Natural killer cell (primary cell): ENCODE measurements around the gene QSER1. TPM values are rescaled to one million over a fixed set of nuclear protein-coding genes. Genes with fewer than 3 reads are reported as not detected.

Experiments used
- ATAC-seq, 3 donors: fragments of 150-1000 bp in 2 of 3; fragments of 200-7000 bp in 1 of 3; cut with Tn5 transposase; 1 replicate in 1 of 3; 2 replicates in 2 of 3; pipeline ENCODE4 v1.10.0; 2021; ENCODE audit warnings: mild to moderate bottlenecking in 2 of 3, moderate library complexity in 2 of 3
- DNase-seq, 2 donors: peaks; one replicate each; pipeline versions ENCODE4 v3.0.0 to v3.0.0-alpha.2; 2013 to 2021; ENCODE audit warnings: mixed read lengths in 1 of 2
- H3K27ac ChIP-seq: one replicate; pipeline ENCODE4 v1.5.1; 2013; ENCODE audit warnings: mild to moderate bottlenecking, low read length
- H3K27me3 ChIP-seq: one replicate; pipeline ENCODE4 v1.6.1; 2013; ENCODE audit warnings: low read length; ENCODE audit not compliant: control insufficient read depth, insufficient read depth
- H3K36me3 ChIP-seq: one replicate; pipeline ENCODE4 v1.6.1; 2013; ENCODE audit warnings: low read length; ENCODE audit not compliant: control insufficient read depth, insufficient read depth
- H3K4me1 ChIP-seq: one replicate; pipeline ENCODE4 v1.6.1; 2013; ENCODE audit warnings: low read length; ENCODE audit not compliant: control insufficient read depth, insufficient read depth
- H3K4me3 ChIP-seq: one replicate; pipeline ENCODE4 v1.5.1; 2013; ENCODE audit warnings: low read length
- H3K9me3 ChIP-seq: one replicate; pipeline ENCODE4 v1.6.1; 2013; ENCODE audit warnings: low read length; ENCODE audit not compliant: control insufficient read depth, insufficient read depth
- H3K27ac Mint-ChIP-seq, 2 donors: one replicate each; pipeline ENCODE4 v1.8.0; 2022; ENCODE audit warnings: mild to moderate bottlenecking in 2 of 2, mixed read lengths in 2 of 2, moderate library complexity in 1 of 2
- H3K27me3 Mint-ChIP-seq, 2 donors: one replicate each; pipeline ENCODE4 v1.8.0; 2022; ENCODE audit warnings: low read depth in 2 of 2, mixed read lengths in 2 of 2
- H3K36me3 Mint-ChIP-seq: one replicate; pipeline ENCODE4 v1.8.0; 2022; ENCODE audit warnings: mixed read lengths
- H3K4me1 Mint-ChIP-seq, 2 donors: one replicate each; pipeline ENCODE4 v1.8.0; 2022; ENCODE audit warnings: mixed read lengths in 2 of 2
- H3K4me3 Mint-ChIP-seq: one replicate; pipeline ENCODE4 v1.8.0; 2022; ENCODE audit warnings: mild to moderate bottlenecking, moderate library complexity, mixed read lengths
- H3K9me3 Mint-ChIP-seq, 2 donors: one replicate each; pipeline ENCODE4 v1.8.0; 2022; ENCODE audit warnings: mixed read lengths in 2 of 2
- WGBS: methylation state at CpG from one replicate; pipeline ENCODE4 v1.1.7; 2013; ENCODE audit warnings: missing lambda C conversion rate; ENCODE audit not compliant: insufficient coverage; 5-methylcytosine and 5-hydroxymethylcytosine counted together
- intact Hi-C: fragments of 100-400 bp; cut with micrococcal nuclease; formaldehyde crosslinking; loops from one replicate; pipeline ENCODE4 v1.14.2; 2022
- total RNA-seq, 4 donors: library from RNA; stranded (reverse); fragments of 120-200 nt in 1 of 4; gene quantifications; one replicate each; pipeline versions ENCODE4 v1.2.3 to v1.2.4, GENCODE V29; 2013 to 2022
- TF ChIP-seq, protein P1 (sequence below): fragments of 200-600 bp; IDR thresholded peaks from one replicate; pipeline ENCODE4 v1.8.0; 2022; ENCODE audit warnings: antibody characterized with exemption

Gene QSER1
- total RNA-seq, 3 donors from 2014 or later (not counting 1 experiment from before 2014, with no cell fraction given): 14.5 to 21.5 (median 17.8) TPM

DNA sequence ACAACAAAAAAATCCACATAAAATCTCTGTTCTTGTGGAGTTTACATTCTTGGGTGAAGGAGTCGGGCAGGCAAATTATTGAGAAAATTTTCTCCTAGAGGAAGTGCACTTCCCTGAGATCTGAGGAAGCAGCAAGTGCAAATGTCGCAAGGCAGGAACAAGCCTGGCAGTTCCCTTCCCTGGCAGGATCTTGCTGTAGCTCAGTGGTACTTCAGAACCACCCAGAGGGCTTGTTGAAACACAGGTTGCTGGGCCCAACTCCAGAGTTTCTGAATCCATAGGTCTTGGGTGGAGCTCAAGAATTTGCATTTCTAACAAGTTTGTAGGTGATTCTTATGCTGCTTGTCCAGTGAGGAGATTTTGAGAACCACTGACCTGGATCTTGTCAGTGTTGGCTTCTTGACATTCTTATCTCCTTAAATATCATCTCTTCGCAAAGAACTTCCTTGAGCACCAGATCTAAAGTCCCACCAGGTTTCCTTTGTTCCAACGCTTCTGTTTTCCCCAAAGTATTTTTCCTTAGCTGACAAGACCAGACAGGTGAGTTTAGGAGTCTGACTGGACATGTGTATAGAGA is 9.6 kb downstream of the QSER1 start:
- WGBS: 91% methylated on average over 4 of the region's 4 CpGs
- intact Hi-C loops: no loop called here
- DNase-seq: no peak
- ATAC-seq: no peak
- H3K27ac ChIP-seq: no peak overlapping the region
- H3K27me3 Mint-ChIP-seq: no peaks in the 10 kb centered on the region
- H3K36me3 Mint-ChIP-seq: no peaks in the 10 kb centered on the region
- H3K4me3 ChIP-seq: no peak overlapping the region
- TF ChIP-seq, protein P1, sequence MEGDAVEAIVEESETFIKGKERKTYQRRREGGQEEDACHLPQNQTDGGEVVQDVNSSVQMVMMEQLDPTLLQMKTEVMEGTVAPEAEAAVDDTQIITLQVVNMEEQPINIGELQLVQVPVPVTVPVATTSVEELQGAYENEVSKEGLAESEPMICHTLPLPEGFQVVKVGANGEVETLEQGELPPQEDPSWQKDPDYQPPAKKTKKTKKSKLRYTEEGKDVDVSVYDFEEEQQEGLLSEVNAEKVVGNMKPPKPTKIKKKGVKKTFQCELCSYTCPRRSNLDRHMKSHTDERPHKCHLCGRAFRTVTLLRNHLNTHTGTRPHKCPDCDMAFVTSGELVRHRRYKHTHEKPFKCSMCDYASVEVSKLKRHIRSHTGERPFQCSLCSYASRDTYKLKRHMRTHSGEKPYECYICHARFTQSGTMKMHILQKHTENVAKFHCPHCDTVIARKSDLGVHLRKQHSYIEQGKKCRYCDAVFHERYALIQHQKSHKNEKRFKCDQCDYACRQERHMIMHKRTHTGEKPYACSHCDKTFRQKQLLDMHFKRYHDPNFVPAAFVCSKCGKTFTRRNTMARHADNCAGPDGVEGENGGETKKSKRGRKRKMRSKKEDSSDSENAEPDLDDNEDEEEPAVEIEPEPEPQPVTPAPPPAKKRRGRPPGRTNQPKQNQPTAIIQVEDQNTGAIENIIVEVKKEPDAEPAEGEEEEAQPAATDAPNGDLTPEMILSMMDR: no peak
- no peaks in the 10 kb centered on the region for H3K36me3 ChIP-seq
- H3K4me1 ChIP-seq: no peaks in the 10 kb centered on the region
- no peaks in the 10 kb centered on the region for H3K27me3 ChIP-seq
- H3K9me3 Mint-ChIP-seq: no peaks in the 10 kb centered on the region
- H3K27ac Mint-ChIP-seq: no peak overlapping the region
- peaks cover 42% of the 10 kb centered on the region in 2 donors for H3K4me1 Mint-ChIP-seq
- H3K4me3 Mint-ChIP-seq: no peak overlapping the region
- no peaks in the 10 kb centered on the region for H3K9me3 ChIP-seq

DNA sequence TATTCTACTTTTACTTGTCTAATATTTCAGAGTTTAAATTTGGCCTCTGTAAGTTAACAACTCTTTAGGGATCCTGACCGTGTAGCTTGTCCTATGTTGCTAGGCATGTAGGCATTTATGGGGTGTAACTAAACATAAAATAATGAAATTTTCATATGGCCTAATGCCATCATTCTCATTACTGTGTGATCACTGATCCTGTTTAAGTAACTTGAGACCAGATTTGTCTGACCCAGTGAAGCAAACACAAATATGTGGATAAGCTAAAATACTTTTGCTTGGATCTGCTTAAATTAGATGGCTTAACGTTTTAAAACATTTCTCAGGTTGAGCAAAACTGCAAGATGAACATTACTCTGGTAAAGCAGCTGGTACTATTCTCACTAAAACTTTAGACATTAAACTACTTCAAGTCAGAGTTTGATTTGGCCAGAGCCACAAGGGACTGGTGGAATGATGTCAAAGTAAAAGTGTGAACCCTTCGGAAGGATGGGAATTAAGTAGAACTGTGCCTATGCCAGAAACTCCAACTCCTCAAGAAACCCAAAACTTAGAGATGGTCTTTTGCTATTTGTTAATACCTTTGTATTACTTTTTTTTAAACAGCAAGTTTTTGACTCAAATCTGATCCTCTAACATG is 12.5 kb downstream of the QSER1 start:
- H3K4me1 Mint-ChIP-seq: peaks cover 19 to 24% of the 10 kb centered on the region in 2 donors
- no peak for ATAC-seq

DNA sequence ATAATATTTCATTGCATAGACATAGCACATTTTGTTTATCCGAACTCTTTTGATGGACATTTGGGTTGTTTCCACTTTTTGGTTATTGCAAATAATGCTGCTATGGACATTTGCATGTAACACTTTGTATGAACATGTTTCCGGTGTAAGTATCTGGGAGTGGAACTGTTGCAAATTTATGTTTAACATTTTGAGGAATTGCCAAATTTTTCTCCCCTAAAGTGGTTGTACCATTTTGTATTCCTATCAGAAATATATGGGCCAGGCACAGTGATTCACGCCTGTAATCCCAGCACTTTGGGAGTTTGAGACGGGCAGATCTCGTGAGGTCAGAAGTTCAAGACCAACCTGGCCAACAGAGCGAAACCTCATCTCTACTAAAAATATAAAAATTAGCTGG is 16.0 kb downstream of the QSER1 start:
- H3K4me1 Mint-ChIP-seq: peaks cover 8 to 31% of the 10 kb centered on the region in 2 donors

More for the DNA sequence above, 12.5 kb downstream of the QSER1 start:
- 100% methylated on average over 2 of the region's 3 CpGs for WGBS
- H3K27ac ChIP-seq: no peak overlapping the region
- TF ChIP-seq, protein P1: no peak
- H3K9me3 ChIP-seq: no peaks in the 10 kb centered on the region
- H3K36me3 ChIP-seq: no peaks in the 10 kb centered on the region
- no peak for DNase-seq
- no peaks in the 10 kb centered on the region for H3K4me1 ChIP-seq
- no peak overlapping the region for H3K27ac Mint-ChIP-seq
- no peaks in the 10 kb centered on the region for H3K36me3 Mint-ChIP-seq
- no peak overlapping the region for H3K4me3 Mint-ChIP-seq
- no peaks in the 10 kb centered on the region for H3K9me3 Mint-ChIP-seq
- no peaks in the 10 kb centered on the region for H3K27me3 Mint-ChIP-seq
- H3K4me3 ChIP-seq: no peak overlapping the region
- intact Hi-C loops: no loop called here
- H3K27me3 ChIP-seq: no peaks in the 10 kb centered on the region

More for the DNA sequence above, 16.0 kb downstream of the QSER1 start:
- Mint-ChIP-seq H3K4me3 (no peak overlapping the region), H3K36me3 (no peaks in the 10 kb centered on the region), H3K27ac (no peak overlapping the region), H3K27me3 (no peaks in the 10 kb centered on the region), H3K9me3 (no peaks in the 10 kb centered on the region)
- intact Hi-C loops: no loop called here
- ATAC-seq (no peak), DNase-seq (no peak)
- Histone ChIP-seq H3K27ac (no peak overlapping the region), H3K4me3 (no peak overlapping the region), H3K9me3 (no peaks in the 10 kb centered on the region), H3K36me3 (no peaks in the 10 kb centered on the region), H3K4me1 (no peaks in the 10 kb centered on the region), H3K27me3 (no peaks in the 10 kb centered on the region)
- 95% methylated on average over 6 of the region's 6 CpGs for WGBS
- TF ChIP-seq, protein P1: no peak
